Activated effector memory CD4-positive, alpha-beta T cell treated with Interleukin-2 at 50 U/mL for 16 hours (primary cell): Measurements from ENCODE around the gene UBE2D4.
A peak's percentile ranks its signal among the peaks of the same experiment; 100 is the strongest.
"Not testable (repeated sequence)": the region's sequence is repeated elsewhere in the genome, so short reads cannot be mapped to it uniquely, and the experiment has no call there.

Experiments used
- DNase-seq: peaks from one replicate; pipeline ENCODE4 v3.0.0-alpha.2; 2020

The UBE2D4 gene

GRCh38 chr7:43969586-43969985 is 43.4 kb downstream of the UBE2D4 start:
- not testable (repeated sequence) for DNase-seq

GRCh38 chr7:43970698-43971097 is 44.5 kb downstream of the UBE2D4 start:
- DNase-seq, result not testable (repeated sequence)

DNA sequence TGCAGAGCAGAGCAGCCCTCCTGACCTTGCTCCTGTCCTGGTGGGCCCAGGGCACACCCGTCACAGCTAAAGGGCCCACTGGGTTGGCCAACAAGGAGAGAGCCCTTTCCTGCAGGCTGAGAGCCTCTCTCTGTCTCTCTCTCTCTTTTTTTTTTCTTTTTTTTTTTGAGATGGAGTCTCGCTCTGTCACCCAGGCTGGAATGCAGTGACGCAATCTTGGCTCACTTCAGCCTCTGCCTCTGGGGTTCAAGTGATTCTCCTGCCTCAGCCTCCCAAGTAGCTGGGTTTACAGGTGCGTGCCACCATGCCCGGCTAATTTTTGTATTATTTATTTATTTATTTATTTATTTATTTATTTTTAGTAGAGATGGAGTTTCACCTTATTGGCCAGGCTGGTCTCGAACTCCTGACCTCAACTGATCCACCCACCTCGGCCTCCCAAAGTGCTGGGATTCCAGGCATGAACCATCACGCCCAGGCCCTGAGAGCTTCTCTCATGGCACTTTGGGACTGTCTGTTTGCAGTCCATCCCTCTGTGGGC is 47.9 kb downstream of the UBE2D4 start:
- DNase-seq, result not testable (repeated sequence)

DNA sequence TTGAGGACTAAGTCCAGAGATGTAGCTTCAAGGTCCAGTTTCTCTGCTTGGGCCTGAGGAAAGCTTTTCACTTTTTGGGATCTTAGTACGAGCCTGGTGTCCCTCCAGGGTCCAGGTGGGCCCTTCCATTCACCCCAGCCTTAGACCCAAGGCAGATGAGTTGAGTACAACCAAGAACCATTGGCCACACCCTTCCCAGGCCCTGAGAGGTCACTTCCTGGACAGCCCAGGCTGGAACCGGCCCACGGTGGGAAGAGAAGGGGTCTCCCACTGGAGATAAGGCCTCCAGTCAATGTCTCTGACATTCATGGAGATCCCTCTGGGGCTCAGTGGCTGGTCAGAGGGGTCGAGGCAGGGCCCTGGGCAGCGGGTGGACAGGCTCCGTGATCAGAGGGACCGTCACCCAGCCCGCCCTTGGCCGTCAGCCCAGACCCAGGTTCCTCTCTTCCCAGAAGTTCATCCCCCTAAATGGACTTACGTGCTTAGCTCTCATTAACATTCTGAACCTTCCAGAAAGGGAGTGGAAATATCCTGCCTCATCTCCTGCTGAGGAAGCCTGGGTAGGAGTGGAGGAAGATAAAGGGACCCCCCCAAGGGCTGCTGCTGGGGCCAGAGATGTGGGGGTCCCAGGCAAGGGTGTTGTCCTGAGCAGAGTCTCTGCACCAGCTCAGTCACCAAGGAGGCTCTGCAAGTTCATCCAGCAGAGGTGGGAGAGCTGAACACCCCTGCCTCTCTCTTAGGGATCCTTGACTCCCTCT is 48.7 kb downstream of the UBE2D4 start:
- not testable (repeated sequence) for DNase-seq

DNA sequence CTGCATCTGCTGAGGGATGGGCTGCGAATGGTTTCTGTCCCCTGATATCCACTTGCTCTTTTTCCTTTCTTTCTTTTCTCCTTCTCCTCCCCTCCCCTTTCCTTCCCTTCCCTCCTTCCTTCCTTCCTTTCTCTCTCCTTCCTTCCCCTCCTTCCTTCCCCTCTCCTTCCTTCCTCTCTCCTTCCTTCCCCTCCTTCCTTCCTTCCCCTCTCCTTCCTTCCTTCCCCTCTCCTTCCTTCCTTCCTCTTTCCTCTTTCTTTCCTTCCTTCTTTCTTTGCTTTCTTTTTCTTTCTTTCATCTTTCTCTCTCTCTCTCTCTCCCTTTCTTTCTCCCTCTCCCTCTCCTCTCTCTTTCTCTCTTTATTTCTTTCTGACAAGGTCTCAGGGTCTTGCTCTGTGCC is 51.3 kb downstream of the UBE2D4 start:
- DNase-seq, result no peak

- DNase-seq, result not testable (repeated sequence)
Observed at GRCh38 chr7:43978102-43978501, 51.9 kb downstream of the UBE2D4 start.

GRCh38 chr7:43982848-43983247 is 56.6 kb downstream of the UBE2D4 start:
- DNase-seq, result not testable (repeated sequence)

GRCh38 chr7:43983736-43984135 is 57.5 kb downstream of the UBE2D4 start:
- not testable (repeated sequence) for DNase-seq

DNA sequence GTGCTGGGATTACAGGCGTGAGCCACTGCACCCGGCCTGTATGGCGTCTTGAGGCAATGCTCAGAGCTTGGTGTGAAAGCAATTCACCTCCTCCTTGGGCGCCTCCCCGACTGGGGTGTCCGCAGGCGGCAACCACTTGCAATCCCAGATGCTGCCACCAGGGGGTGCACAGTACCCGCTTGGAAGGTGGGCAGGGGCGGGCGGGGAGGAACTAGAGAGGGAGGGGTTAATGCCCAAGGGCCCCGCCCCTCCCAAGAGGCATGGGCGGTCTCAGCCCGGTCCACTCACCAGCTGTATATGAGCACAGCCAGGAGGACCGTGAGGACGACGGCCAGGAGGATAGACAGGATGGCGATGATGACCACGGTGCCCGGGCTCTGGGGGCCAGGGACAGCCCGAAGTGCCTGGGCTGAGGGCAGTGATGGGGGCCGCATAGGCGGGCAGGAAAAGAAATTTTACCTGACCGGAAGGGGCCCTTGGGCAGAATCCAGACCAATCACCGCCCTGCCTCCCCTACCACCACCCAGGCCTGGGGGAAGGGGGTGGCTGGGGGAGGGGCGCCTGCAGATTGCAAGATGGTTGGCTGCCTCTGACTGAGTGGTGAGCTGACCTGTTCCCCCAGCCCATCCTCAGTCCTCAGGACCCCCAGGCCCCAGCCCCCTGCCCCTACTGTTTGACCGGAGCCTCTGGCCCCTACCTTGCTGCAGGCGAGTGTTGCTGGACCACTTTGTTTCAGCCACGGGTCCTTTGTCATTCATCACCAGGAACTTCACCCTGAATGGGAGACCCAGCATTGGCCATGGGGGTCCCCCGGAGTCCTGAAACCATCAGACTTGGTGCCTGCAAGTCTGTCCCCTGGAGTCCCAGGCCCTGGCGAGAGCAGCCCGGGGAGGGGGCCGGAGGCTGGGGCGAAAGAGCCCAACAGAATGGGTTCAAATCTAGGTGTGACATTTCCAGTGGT is 59.9 kb downstream of the UBE2D4 start:
- DNase-seq, result peak; percentile 73

DNA sequence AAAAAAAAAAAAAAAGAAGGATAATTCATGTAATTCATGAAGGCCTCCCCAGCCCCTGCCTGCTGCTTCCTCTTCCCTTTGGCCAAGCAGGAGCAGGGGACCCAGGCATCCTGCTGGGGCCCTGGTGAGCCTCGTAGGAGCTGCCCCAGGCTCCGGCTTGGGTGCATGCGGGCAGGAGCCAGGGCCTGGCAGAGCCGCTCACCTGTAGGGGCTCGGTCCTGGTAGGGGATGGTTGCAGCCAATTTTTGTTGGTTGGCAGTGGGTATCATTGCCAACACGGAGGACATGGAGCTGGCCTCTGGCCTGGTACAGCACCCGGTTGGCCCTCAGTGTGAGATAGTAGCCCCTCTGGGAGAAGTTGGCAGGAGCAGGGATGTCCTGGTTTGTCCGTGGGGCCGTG is 61.2 kb downstream of the UBE2D4 start:
- DNase-seq, result not testable (repeated sequence)

DNA sequence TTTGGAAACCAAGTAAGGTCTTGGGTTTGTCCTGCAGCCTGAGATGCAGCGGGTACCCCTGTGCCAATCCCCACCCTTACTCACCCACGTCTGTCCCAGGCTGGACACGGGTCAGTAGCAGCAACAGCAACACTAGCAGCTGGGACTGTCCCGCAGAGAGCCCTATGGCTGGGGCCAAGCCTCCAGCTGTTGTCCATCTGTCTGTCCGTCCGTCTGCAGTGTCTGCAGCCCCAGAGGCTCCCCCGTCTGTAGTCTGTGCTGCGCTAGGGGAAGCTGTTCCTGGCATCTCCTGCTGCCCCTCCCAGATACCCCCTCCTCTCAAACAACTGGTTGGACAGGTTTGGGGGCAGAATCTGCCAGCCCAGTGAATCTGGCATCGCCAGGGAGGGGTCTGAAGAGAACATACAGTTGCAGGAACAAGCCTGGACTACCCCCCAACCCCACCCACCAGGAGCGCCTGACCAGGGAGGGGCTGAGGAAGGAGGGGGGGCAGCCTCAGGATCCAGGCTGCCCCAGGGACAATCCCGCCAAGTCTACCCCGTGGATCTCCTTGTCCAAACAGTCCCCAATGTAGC is 63.9 kb downstream of the UBE2D4 start:
- not testable (repeated sequence) for DNase-seq

DNA sequence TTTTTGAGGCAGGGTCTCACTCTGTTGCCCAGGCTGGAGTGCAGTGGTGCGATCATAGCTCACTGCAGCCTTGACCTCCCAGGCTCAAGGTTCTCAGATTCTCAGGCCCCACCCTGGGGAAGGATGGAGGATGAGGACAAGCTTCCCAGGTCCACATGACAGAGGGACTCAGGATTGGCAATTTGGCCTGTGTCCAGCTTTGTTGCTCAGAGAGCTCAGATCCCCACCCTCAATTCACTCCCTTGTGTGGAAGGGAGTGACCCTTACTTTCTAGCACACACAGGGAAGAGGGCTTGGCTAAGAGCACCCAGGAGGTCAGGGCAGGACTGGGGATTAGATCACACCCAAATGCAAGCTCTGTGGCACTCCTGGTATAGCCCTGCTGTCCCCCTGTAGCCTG is 64.6 kb downstream of the UBE2D4 start:
- not testable (repeated sequence) for DNase-seq

GRCh38 chr7:43992896-43993295 is 66.7 kb downstream of the UBE2D4 start:
- not testable (repeated sequence) for DNase-seq

DNA sequence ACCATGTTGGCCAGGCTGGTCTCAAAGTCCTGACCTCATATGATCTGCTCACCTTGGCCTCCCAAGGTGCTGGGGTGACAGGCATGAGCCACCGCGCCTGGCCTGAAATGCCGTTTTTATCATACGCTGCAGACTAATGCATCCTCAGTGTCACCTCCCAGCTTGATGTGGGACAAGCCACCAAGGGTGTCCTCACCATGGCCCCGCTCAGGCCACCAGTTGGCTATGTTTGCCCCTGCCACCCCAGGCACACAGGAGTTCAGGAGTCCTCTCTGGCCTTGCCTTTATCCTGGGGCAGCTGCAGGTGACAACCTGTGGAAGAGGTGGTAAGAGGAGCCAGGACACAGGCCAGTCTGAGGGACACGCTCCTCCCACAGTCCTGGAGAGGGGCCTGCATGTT is 68.4 kb downstream of the UBE2D4 start:
- not testable (repeated sequence) for DNase-seq

- DNase-seq, result not testable (repeated sequence)
Observed at GRCh38 chr7:43997532-43997931, 71.3 kb downstream of the UBE2D4 start, which contains the start of gene SPDYE1. Gene SPDYE1 (plus strand): TSS chr7:43997897. CDS start chr7:43999950, 2,053 bp downstream.
